SJCRH30 (cell line): Measurements from ENCODE around the gene SLC22A17. TPM values are rescaled to one million over a fixed set of nuclear protein-coding genes. Genes with fewer than 3 reads are reported as not detected.

Source experiments
- DNase-seq, 2 experiments: peaks; one replicate each; pipeline ENCODE4 v3.0.0-alpha.2; 2015 to 2020
- H3K27ac ChIP-seq: fragments of 250-450 bp; sonication (Bioruptor Pico); 2 replicates; pipeline ENCODE4 v1.5.1; 2020; ENCODE audit warnings: mild to moderate bottlenecking, moderate library complexity
- H3K27me3 ChIP-seq: fragments of 250-450 bp; sonication (Bioruptor Pico); 2 replicates; pipeline ENCODE4 v1.5.1; 2020; ENCODE audit warnings: mild to moderate bottlenecking, moderate library complexity
- H3K36me3 ChIP-seq: fragments of 250-450 bp; sonication (Bioruptor Pico); 2 replicates; pipeline ENCODE4 v1.5.1; 2020; ENCODE audit warnings: mild to moderate bottlenecking, moderate library complexity
- H3K4me1 ChIP-seq: fragments of 250-450 bp; sonication (Bioruptor Pico); 2 replicates; pipeline ENCODE4 v1.5.1; 2020; ENCODE audit warnings: mild to moderate bottlenecking, moderate library complexity
- H3K4me3 ChIP-seq: fragments of 250-450 bp; sonication (Bioruptor Pico); 2 replicates; pipeline ENCODE4 v1.5.1; 2020; ENCODE audit warnings: mild to moderate bottlenecking, moderate library complexity
- H3K9me3 ChIP-seq: fragments of 250-450 bp; sonication (Bioruptor Pico); replicated peaks from 2 replicates; pipeline ENCODE4 v1.5.1; 2020; ENCODE audit warnings: mild to moderate bottlenecking, moderate library complexity
- total RNA-seq: library from RNA; depleted of rRNA; stranded (reverse); fragments of >200 nt; shearing (Covaris generic); gene quantifications from 2 replicates; pipeline ENCODE4 v1.2.3, GENCODE V29; 2014; rRNA removed

The SLC22A17 gene
- total RNA-seq, 1 experiment from 2014 or later, result 2.8 TPM

DNA sequence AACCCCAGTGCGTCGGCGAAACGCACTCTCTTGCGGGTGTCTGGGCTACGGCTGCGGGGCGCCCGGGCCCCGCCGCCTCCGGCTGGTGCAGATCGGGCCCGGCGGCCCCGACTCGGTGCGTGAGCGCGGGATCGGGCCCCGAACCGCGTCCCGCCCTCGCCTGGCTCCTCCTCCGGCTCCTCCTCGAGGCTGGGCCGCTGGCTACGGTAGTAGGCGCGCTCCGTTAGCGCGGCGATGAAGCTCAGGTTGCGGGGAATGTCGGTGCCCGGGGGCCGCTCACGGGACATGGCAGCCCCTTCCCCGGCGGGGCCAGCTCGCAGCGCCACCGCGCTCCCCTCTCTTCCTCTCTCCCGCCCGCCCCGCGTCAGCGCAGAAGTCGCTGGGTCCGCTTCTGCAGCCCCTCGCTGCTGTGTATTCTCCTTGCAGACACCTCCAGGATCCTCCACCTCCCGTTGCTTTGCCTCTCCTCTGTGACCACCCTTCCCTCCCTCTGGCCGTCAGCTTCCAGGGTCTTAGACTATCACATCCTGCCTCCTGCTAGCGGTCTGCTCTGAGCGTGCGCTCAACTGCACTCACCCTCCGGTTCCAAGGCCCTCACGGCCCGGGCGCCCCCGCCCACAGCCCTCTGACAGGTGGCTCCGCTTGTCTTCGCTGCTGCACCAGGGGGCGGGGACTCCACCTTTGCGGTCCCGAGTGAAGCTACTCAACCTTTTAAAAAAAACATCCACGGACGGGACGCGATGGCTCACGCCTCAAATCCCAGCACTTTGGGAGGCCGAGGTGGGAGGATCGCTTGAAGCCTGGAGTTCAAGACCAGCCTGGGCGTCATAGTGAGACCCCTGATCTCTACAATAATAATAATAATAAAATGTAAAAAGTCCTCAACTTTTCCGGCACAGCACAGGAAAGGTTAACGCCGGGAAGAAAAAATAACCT is 50.1 kb downstream of the SLC22A17 start, which contains the start of gene PPP1R3E:
TSS of gene PPP1R3E (minus strand) at position 570 of the 936 bp plus-strand sequence. CDS start at position 287, 283 bp downstream.
- DNase-seq, result peak; percentile 86
- Histone ChIP-seq H3K27me3 (no peaks in the 10 kb centered on the region), H3K27ac (peak within 1 kb of the TSS; percentile 81), H3K4me3 (peak within 1 kb of the TSS; percentile 82), H3K4me1 (peaks cover 5% of the 10 kb centered on the region; the same call in 1 of the 2 replicates), H3K9me3 (no peaks in the 10 kb centered on the region), H3K36me3 (no peaks in the 10 kb centered on the region)

DNA sequence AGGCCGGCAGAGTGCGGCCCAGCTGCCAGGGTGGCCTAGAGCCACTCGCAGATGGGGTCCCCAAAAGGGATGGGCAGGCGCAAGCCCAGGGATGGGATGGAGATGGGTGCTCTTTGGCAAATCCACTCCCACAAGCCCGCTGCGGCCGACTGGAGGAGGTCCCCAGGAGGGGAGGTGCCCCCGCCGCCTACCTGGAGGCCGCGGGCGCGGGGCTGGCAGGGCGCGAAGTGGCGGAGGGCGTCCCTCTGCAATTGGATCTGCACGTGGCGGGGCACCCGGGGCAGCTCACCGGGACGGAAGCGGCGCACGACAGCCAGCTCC is 50.8 kb downstream of the SLC22A17 start:
- Histone ChIP-seq H3K36me3 (no peaks in the 10 kb centered on the region), H3K4me1 (peaks cover 5% of the 10 kb centered on the region; the same call in 1 of the 2 replicates), H3K27me3 (no peaks in the 10 kb centered on the region), H3K4me3 (peak overlapping the region; percentile 82), H3K9me3 (no peaks in the 10 kb centered on the region), H3K27ac (peak overlapping the region; percentile 81)
- DNase-seq, result no peak

DNA sequence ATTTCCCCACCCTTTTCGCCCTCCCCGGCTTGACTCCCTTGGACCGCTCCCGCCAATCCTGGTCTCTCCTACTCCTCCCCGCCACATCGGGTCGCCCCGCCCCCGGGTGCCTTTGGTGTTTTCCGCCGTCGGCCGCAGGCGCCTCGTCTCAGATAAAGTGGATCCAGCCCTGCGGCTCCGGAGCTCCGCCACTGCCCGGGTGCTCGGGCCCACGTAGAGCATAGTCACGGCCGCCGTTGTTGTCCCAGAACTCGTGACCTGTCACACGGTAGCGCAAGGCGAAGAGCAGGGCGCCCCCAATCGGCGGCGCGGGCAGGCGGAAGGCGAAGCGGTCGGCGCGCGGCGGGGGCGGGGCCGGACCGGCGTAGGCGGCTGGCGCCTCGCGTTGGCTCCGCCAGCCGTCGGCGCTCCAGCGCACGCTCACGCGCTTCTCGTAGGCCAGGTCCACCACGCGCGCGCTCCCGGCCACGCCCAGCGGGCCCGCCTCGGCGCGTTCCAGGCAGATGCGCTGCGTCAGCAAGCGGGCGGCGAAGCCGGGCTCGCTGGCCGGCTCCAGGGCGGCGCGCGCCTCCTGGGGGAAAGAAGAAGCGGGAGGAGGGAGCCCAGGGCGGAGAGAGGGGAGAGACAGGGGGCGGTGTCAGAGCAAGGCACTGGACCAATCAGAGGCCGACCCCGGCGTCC is 51.3 kb downstream of the SLC22A17 start:
- peak overlapping the region; percentile 82 for H3K4me3 ChIP-seq
- H3K27me3 ChIP-seq, result no peaks in the 10 kb centered on the region
- no peaks in the 10 kb centered on the region for H3K36me3 ChIP-seq
- H3K4me1 ChIP-seq, result peaks cover 5% of the 10 kb centered on the region; the same call in 1 of the 2 replicates
- peak overlapping the region; percentile 81 for H3K27ac ChIP-seq
- H3K9me3 ChIP-seq, result no peaks in the 10 kb centered on the region
- peak; percentile 98 for DNase-seq

DNA sequence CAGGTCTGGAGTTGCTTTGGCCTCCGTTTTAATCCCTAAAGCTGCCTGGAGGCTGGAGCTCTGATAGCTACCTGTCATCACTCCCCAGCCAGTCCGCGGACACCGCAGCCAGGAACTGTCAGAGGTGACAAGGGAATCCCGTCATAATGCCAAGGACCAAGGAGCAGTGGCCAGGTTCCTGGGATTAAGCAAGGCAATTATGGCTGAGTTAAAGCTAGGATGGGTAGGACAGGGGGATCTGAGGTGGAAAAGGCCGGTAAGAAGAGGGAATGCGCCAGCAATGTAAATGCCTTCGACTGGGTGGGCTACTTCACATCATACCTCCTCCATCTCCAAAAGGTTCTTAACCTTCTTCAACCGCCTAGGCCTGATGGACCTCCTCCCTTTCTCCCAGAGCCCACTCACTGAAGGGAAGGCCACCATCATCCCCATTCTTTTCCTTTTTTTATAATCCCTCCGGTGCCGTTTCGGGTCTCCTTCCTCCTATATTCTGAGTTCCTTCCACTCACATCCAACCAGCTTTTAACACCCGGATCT is 51.9 kb downstream of the SLC22A17 start:
- H3K27ac ChIP-seq, result peak overlapping the region; percentile 79; the same call in 1 of the 2 replicates
- H3K9me3 ChIP-seq, result no peaks in the 10 kb centered on the region
- H3K4me3 ChIP-seq, result peak overlapping the region; percentile 82
- H3K27me3 ChIP-seq, result no peaks in the 10 kb centered on the region
- peaks cover 5% of the 10 kb centered on the region; the same call in 1 of the 2 replicates for H3K4me1 ChIP-seq
- H3K36me3 ChIP-seq, result no peaks in the 10 kb centered on the region
- no peak for DNase-seq

DNA sequence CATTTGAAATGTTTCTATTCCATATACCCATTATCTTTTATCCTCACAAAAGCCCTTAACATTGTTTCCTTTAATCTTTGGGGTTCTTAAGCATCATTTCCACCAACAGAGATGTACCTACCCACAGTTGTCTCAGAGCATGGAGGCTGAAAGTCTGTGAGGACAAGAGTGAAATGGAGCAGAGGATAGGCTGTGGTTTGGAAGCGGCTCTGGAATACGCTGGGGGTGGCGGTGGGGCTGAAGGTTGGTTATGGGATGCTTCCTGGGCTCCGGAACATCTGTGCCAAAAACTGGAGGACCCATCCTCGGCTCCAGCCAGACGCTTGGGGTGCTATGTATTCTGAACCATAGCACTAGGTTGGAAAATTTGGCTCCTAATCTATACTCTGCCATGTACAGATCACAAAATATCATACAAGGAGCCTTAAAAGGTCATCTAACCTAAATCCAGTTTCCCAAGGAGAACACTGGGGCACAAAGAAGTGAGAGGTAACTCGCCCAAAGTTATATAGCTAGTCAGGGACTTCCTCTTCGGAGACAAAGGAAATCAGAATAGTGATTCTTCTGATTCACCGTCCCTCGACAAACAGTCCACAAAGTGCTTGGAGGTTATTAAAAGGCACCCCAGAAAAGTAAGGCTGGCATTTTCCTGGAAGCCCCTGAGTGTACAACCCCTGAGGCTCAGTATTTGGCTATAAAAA is 52.6 kb downstream of the SLC22A17 start:
- H3K4me1 ChIP-seq, result peaks cover 5% of the 10 kb centered on the region; the same call in 1 of the 2 replicates
- H3K4me3 ChIP-seq, result peak overlapping the region; percentile 82
- no peak for DNase-seq
- peak overlapping the region; percentile 79; the same call in 1 of the 2 replicates for H3K27ac ChIP-seq
- H3K27me3 ChIP-seq, result no peaks in the 10 kb centered on the region
- H3K9me3 ChIP-seq, result no peaks in the 10 kb centered on the region
- H3K36me3 ChIP-seq, result no peaks in the 10 kb centered on the region

DNA sequence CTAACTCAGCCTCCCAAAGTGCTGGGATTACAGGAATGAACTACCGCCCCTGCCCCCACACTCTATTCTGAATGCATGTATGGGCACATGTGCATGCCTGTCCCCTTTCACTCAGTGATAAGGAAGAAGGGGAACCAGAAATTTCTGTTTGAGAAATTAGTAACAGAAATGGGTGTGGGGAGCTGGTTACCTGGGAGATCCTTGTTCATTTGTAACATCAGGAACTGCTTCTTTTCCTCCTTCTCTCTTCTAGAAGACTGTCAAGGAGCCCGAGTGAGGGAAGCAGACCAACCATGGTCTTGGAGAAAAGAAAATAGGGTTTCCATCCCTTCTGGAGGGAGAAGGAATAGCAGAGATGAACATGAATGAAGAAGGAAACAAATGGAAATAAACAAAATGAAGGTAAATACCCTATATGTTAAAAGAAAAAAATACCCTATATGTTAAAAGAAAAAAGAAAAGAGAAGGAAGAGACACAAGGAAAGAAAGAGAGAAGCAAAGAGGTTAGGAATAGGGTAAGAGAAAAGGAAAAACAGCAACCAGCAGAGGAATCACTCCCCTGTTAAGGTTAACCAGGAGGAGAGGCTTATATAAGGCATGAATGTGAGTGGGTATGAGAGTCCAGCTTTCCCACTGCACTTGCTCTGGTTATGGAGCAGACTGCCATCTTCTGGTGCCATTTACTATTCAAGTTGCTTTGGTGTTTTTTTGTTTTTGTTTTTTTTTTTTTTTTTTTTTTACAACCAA is 53.3 kb downstream of the SLC22A17 start:
- Histone ChIP-seq H3K4me1 (peaks cover 5% of the 10 kb centered on the region; the same call in 1 of the 2 replicates), H3K27me3 (no peaks in the 10 kb centered on the region), H3K9me3 (no peaks in the 10 kb centered on the region), H3K4me3 (no peak overlapping the region), H3K36me3 (no peaks in the 10 kb centered on the region), H3K27ac (no peak overlapping the region)
- peak in 1 of 2 experiments; percentile 28 for DNase-seq

DNA sequence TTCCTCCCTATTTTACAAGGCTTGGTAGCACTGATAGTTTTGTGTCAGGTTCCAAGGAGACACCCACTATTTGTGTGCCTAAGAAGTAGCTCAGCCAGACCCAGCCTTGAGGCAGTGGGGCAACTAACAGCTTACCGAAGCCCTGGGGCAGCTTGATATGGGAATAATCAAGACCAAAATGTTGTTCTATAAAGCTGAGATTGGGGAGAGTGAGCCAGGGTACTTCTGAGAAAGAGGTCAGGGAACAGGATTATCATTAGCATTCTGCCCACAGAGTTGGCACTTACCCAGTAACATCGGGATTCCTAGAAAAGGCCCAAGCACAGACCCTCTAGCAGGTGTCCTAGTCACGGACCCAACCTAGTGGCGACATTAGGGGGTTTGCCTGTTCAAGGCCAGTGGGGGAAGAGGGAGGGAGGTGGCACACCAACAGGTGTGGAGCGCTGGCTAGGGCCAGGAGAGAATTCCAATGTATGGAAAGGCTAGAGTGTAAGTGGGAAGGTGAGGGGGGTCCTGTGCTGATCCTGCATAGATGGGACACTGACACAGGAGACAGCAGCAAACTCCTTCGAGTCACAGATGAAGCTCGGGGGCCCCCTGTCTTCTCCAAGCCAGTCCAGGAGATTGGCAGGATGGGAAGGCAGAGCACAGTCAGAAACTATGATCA is 54.9 kb downstream of the SLC22A17 start:
- DNase-seq, result no peak
- Histone ChIP-seq H3K4me1 (peaks cover 5% of the 10 kb centered on the region; the same call in 1 of the 2 replicates), H3K36me3 (no peaks in the 10 kb centered on the region), H3K9me3 (no peaks in the 10 kb centered on the region), H3K27me3 (no peaks in the 10 kb centered on the region; the same call in 1 of the 2 replicates), H3K27ac (no peak overlapping the region), H3K4me3 (no peak overlapping the region)

DNA sequence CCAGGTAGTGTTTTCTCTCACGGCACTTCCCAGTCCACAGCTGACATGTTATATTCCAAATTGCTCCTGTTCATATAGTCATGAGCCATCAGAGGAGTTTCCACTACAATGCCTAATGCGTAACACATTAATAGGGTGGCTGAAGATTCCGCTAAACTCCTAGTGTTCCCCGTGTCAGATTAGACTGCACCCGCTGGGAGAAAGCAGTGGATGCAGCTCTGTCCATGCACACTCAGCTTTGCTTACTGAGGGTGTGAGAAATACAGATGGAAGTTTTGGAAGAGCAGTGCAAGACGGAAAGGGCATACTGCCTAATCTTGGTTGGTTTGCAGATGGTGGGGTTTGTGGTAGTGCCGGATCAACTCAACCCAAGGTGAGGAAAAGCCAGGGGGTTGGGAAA is 55.6 kb downstream of the SLC22A17 start:
- Histone ChIP-seq H3K27ac (no peak overlapping the region), H3K4me1 (peaks cover 5% of the 10 kb centered on the region; the same call in 1 of the 2 replicates), H3K27me3 (no peaks in the 10 kb centered on the region; the same call in 1 of the 2 replicates), H3K9me3 (no peaks in the 10 kb centered on the region), H3K36me3 (no peaks in the 10 kb centered on the region), H3K4me3 (no peak overlapping the region)
- DNase-seq, result no peak

Other genes starting within 250 kb of the SLC22A17 start
- not detected in 2 replicates for gene CIROP, start 247.9 kb downstream of the SLC22A17 start, total RNA-seq
- gene CEBPE, start 233.6 kb downstream of the SLC22A17 start, total RNA-seq, result not detected in 2 replicates
- 0.04 TPM in 1 of 2 replicates, not detected in the other for gene SLC7A8, start 169.2 kb downstream of the SLC22A17 start, total RNA-seq
- not detected in 2 replicates for gene RNF212B, start 115.0 kb downstream of the SLC22A17 start, total RNA-seq
- 10.4 and 11.2 TPM in 2 replicates for gene HOMEZ, start 66.8 kb downstream of the SLC22A17 start, total RNA-seq
- gene PPP1R3E, start 50.0 kb downstream of the SLC22A17 start, total RNA-seq, result 6.6 and 9.7 TPM in 2 replicates
- 19.0 and 22.3 TPM in 2 replicates for gene BCL2L2, start 46.1 kb downstream of the SLC22A17 start, total RNA-seq
- gene PABPN1, start 31.4 kb downstream of the SLC22A17 start, total RNA-seq, result 129 and 141 TPM in 2 replicates
- 22.5 and 26.4 TPM in 2 replicates for gene EFS, start 12.3 kb upstream of the SLC22A17 start, total RNA-seq
- gene IL25, start 19.9 kb upstream of the SLC22A17 start, total RNA-seq, result not detected in 2 replicates
- 0.32 and 0.46 TPM in 2 replicates for gene CMTM5, start 24.2 kb upstream of the SLC22A17 start, total RNA-seq
- gene MYH6, start 55.4 kb upstream of the SLC22A17 start, total RNA-seq, result not detected in 2 replicates
- 0.20 and 0.23 TPM in 2 replicates for gene MYH7, start 82.8 kb upstream of the SLC22A17 start, total RNA-seq
- gene NGDN, start 116.8 kb upstream of the SLC22A17 start, total RNA-seq, result 76.5 and 85.2 TPM in 2 replicates
- gene ZFHX2, start 198.9 kb upstream of the SLC22A17 start, total RNA-seq, result 0.04 and 0.05 TPM in 2 replicates
- 12.3 and 14.9 TPM in 2 replicates for gene THTPA, start 203.4 kb upstream of the SLC22A17 start, total RNA-seq
- gene AP1G2, start 214.9 kb upstream of the SLC22A17 start, total RNA-seq, result not detected in 2 replicates
- gene JPH4, start 225.9 kb upstream of the SLC22A17 start, total RNA-seq, result 0.10 TPM in 2 replicates